ENCODE measurements around the gene MAPK7. TPM values are rescaled to one million over a fixed set of nuclear protein-coding genes. Genes with fewer than 3 reads are reported as not detected.

MAPK7 gene
- total and polyA plus RNA-seq, 2 of the 8 experiments (the other 6 are each of a cell fraction or from before 2014, with no cell fraction given): 15.2 to 28.1 TPM

DNA sequence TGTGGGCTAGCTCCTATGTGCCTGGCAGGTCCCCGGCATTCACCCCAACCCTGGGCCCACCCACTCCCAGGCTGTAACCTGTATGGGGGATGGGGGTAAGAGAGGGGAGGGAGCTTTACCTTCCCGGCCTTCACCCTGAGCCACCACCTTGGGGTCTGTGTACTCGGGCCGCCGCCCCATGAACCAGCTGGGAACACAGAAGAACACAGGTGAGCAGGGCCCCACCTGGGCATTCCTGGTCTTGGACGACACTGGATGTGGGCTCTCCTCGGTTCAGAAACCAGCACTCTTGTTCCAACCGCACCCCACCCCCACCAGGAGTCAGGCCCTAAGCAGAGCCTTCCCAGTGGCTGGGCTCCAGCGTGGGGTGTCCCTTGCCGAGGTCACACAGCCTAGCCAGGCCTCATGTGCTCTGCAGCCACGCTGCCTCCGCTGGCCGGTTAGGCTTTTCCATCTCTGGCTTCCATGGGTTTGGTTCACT is 34.6 kb upstream of the MAPK7 start:
- H2AFZ ChIP-seq (ENCODE audit: low read length): no peak overlapping the region
- H3K4me3 ChIP-seq (ENCODE audit: extremely low read depth in 1 of 4, insufficient read depth in 2 of 4, low read depth in 3 of 4, low read length in 4 of 4): no peak overlapping the region
- no peak overlapping the region for H2BK5ac ChIP-seq (ENCODE audit: low read depth, low read length)
- ChIA-PET CTCF (ENCODE audit: partially characterized antibody) (interaction anchor here (0.8 to 9.8 kb wide), 7 partner anchors 10 to 419 kb away, joined by 3 to 70 read pairs (median 4); partner anchors contain the start of gene RNF112), POLR2A (ENCODE audit: partially characterized antibody) (interaction anchor here (0.9 to 1.4 kb wide), 4 partner anchors 9 to 14 kb away, joined by 3 to 5 read pairs (median 4); no protein-coding TSS in a partner anchor)
- no peak overlapping the region for H4K5ac ChIP-seq (ENCODE audit: insufficient read length, low read depth, low read length)
- H3K9me3 ChIP-seq (ENCODE audit: insufficient read depth in 2 of 2, low read depth in 1 of 2, low read length in 1 of 2): no peaks in the 10 kb centered on the region
- H3K23me2 ChIP-seq (ENCODE audit: low read depth, low read length): no peaks in the 10 kb centered on the region
- H3K14ac ChIP-seq (ENCODE audit: insufficient read length): no peak overlapping the region
- FAIRE-seq (no peak), DNase-seq (ENCODE audit: low read depth in 1 of 2, low spot score in 2 of 2) (no peak)
- no peaks in the 10 kb centered on the region for H3K27me3 ChIP-seq (replicated peaks in 1 of 4; ENCODE audit: control insufficient read depth in 3 of 4, extremely low read depth in 1 of 4, insufficient read depth in 3 of 4, low read length in 3 of 4)
- no peak overlapping the region for H3K23ac ChIP-seq (ENCODE audit: insufficient read length)
- no peak overlapping the region for H2AK5ac ChIP-seq (ENCODE audit: low read depth, low read length)
- H2BK15ac ChIP-seq (ENCODE audit: low read length): no peak overlapping the region
- H3K36me3 ChIP-seq (ENCODE audit: control insufficient read depth in 2 of 4, insufficient read depth in 4 of 4, low read length in 3 of 4): peaks cover 0 to 5% (median 2%) of the 10 kb centered on the region in 4 experiments; a peak in 2 of 8 replicates
- no peak overlapping the region for H2BK20ac ChIP-seq (ENCODE audit: low read length)
- no peak overlapping the region for H4K91ac ChIP-seq (replicated peaks; ENCODE audit: insufficient read length, low read length)
- H2BK120ac ChIP-seq (replicated peaks; ENCODE audit: low read depth, low read length): no peak overlapping the region
- no peaks in the 10 kb centered on the region for H3K79me2 ChIP-seq (ENCODE audit: control insufficient read depth in 1 of 2, insufficient read depth in 2 of 2, low read length in 2 of 2)
- H3K4me1 ChIP-seq (replicated peaks in 1 of 4; ENCODE audit: control insufficient read depth in 3 of 4, insufficient read depth in 4 of 4, low read length in 3 of 4): peaks cover 0 to 12% (median 8%) of the 10 kb centered on the region in 4 experiments
- H3K4me2 ChIP-seq (ENCODE audit: insufficient read depth in 1 of 2, low read depth in 2 of 2, low read length in 2 of 2): no peak overlapping the region
- H4K8ac ChIP-seq (ENCODE audit: extremely low read depth, insufficient read depth, low read length): peak overlapping the region; percentile 9; the same call in 1 of the 2 replicates
- peaks cover 0 to 1% of the 10 kb centered on the region in 2 experiments for H4K20me1 ChIP-seq (replicated peaks in 1 of 2; ENCODE audit: control insufficient read depth in 1 of 2, insufficient read depth in 2 of 2, low read length in 2 of 2)
- 88% methylated on average over 13 of the region's 13 CpGs; no CpG with 5 or more reads in 1 of the 2 experiments for WGBS, 2 experiments (ENCODE audit: extremely low coverage in 1 of 2, insufficient coverage in 1 of 2, insufficient read length in 1 of 2, insufficient replicate concordance in 2 of 2, low coverage in 1 of 2, low lambda C conversion rate in 2 of 2, missing lambda C conversion rate in 1 of 2)
- no peak overlapping the region for H3K9ac ChIP-seq (replicated peaks in 1 of 4; ENCODE audit: extremely low read depth in 1 of 4, low read depth in 3 of 4, low read length in 3 of 4)
- H3K27ac ChIP-seq (ENCODE audit: low read depth, low read length): no peak overlapping the region
- H3K18ac ChIP-seq (ENCODE audit: extremely low read depth, low read length): no peak overlapping the region
- no peak overlapping the region for H3K4ac ChIP-seq (replicated peaks; ENCODE audit: insufficient read length, low read depth, low read length)
- H3K79me1 ChIP-seq (ENCODE audit: low read depth, low read length): no peaks in the 10 kb centered on the region
- H2BK12ac ChIP-seq (ENCODE audit: low read depth, low read length): no peak overlapping the region
- no peak overlapping the region for H3K56ac ChIP-seq (replicated peaks; ENCODE audit: insufficient read length, low read depth, low read length)
- TF ChIP-seq CHD1 (IDR thresholded peaks at IDR 0.05; ENCODE audit: low read depth, low read length) (no peak), HDAC6 (IDR thresholded peaks at IDR 0.05; ENCODE audit: low read depth, low read length) (no peak), SUZ12 (IDR thresholded peaks at IDR 0.05; ENCODE audit: low read length) (no peak), YY1 (IDR thresholded peaks at IDR 0.05; ENCODE audit: low read depth, low read length) (no peak), SP4 (IDR thresholded peaks at IDR 0.05; ENCODE audit: low read length) (no peak)
- TF ChIP-seq, protein P1, sequence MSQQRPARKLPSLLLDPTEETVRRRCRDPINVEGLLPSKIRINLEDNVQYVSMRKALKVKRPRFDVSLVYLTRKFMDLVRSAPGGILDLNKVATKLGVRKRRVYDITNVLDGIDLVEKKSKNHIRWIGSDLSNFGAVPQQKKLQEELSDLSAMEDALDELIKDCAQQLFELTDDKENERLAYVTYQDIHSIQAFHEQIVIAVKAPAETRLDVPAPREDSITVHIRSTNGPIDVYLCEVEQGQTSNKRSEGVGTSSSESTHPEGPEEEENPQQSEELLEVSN (IDR thresholded peaks at IDR 0.05): no peak

Data from H1 (cell line).